ENCODE data around the gene ZNF682.
"Not testable (repeated sequence)": the region's sequence is repeated elsewhere in the genome, so short reads cannot be mapped to it uniquely, and the experiment has no call there.

Gene ZNF682

GRCh38 chr19:20005741-20006140, 33.6 kb downstream of the ZNF682 start:
- Histone ChIP-seq H3K27me3 (replicated peaks; ENCODE audit: control insufficient read depth, insufficient read depth, low read length, poor library complexity, severe bottlenecking) (no peaks in the 10 kb centered on the region), H3K9me3 (ENCODE audit: control insufficient read depth, low read length) (peaks cover 29% of the 10 kb centered on the region), H3K4me1 (ENCODE audit: control insufficient read depth, insufficient read depth, low read length, poor library complexity, severe bottlenecking) (no peaks in the 10 kb centered on the region)

GRCh38 chr19:19997656-19998268, 41.5 kb downstream of the ZNF682 start:
- DNase-seq = peak in 2 of 3 donors; percentile 2 to 19
- Histone ChIP-seq H3K27ac (ENCODE audit: insufficient read depth, low read length, poor library complexity, severe bottlenecking) (no peak overlapping the region), H3K27me3 (replicated peaks; ENCODE audit: control insufficient read depth, insufficient read depth, low read length, poor library complexity, severe bottlenecking) (no peaks in the 10 kb centered on the region), H3K36me3 (ENCODE audit: control insufficient read depth, insufficient read depth, low read length) (no peaks in the 10 kb centered on the region), H3K4me3 (ENCODE audit: insufficient read depth, low read depth, low read length, poor library complexity, severe bottlenecking) (no peak overlapping the region), H3K9me3 (ENCODE audit: control insufficient read depth, low read length) (peaks cover 7% of the 10 kb centered on the region), H3K4me1 (ENCODE audit: control insufficient read depth, insufficient read depth, low read length, poor library complexity, severe bottlenecking) (no peaks in the 10 kb centered on the region)

More at GRCh38 chr19:20005741-20006140, 33.6 kb downstream of the ZNF682 start:
- no peak for DNase-seq
- peaks cover 20% of the 10 kb centered on the region for H3K36me3 ChIP-seq (ENCODE audit: control insufficient read depth, insufficient read depth, low read length)
- H3K4me3 ChIP-seq (ENCODE audit: insufficient read depth, low read depth, low read length, poor library complexity, severe bottlenecking) = no peak overlapping the region
- no peak overlapping the region for H3K27ac ChIP-seq (ENCODE audit: insufficient read depth, low read length, poor library complexity, severe bottlenecking)

- Histone ChIP-seq H3K27ac (ENCODE audit: insufficient read depth, low read length, poor library complexity, severe bottlenecking) (no peak overlapping the region), H3K4me3 (ENCODE audit: insufficient read depth, low read depth, low read length, poor library complexity, severe bottlenecking) (no peak overlapping the region), H3K9me3 (ENCODE audit: control insufficient read depth, low read length) (no peaks in the 10 kb centered on the region), H3K36me3 (ENCODE audit: control insufficient read depth, insufficient read depth, low read length) (no peaks in the 10 kb centered on the region), H3K27me3 (replicated peaks; ENCODE audit: control insufficient read depth, insufficient read depth, low read length, poor library complexity, severe bottlenecking) (no peaks in the 10 kb centered on the region), H3K4me1 (ENCODE audit: control insufficient read depth, insufficient read depth, low read length, poor library complexity, severe bottlenecking) (no peaks in the 10 kb centered on the region)
- no peak for DNase-seq
Observed at GRCh38 chr19:19966862-19967261, 72.4 kb downstream of the ZNF682 start.

- H3K9me3 ChIP-seq (ENCODE audit: control insufficient read depth, low read length); H3K36me3 ChIP-seq (ENCODE audit: control insufficient read depth, insufficient read depth, low read length); H3K27ac ChIP-seq (ENCODE audit: insufficient read depth, low read length, poor library complexity, severe bottlenecking); H3K4me3 ChIP-seq (ENCODE audit: insufficient read depth, low read depth, low read length, poor library complexity, severe bottlenecking); H3K4me1 ChIP-seq (ENCODE audit: control insufficient read depth, insufficient read depth, low read length, poor library complexity, severe bottlenecking); H3K27me3 ChIP-seq (replicated peaks; ENCODE audit: control insufficient read depth, insufficient read depth, low read length, poor library complexity, severe bottlenecking); DNase-seq: not testable (repeated sequence)
Observed at GRCh38 chr19:19966126-19966525, 73.2 kb downstream of the ZNF682 start.

GRCh38 chr19:19964416-19964815, 74.9 kb downstream of the ZNF682 start:
- no peak overlapping the region for H3K4me3 ChIP-seq (ENCODE audit: insufficient read depth, low read depth, low read length, poor library complexity, severe bottlenecking)
- DNase-seq = no peak
- H3K27me3 ChIP-seq (replicated peaks; ENCODE audit: control insufficient read depth, insufficient read depth, low read length, poor library complexity, severe bottlenecking) = no peaks in the 10 kb centered on the region
- no peak overlapping the region for H3K27ac ChIP-seq (ENCODE audit: insufficient read depth, low read length, poor library complexity, severe bottlenecking)
- no peaks in the 10 kb centered on the region for H3K9me3 ChIP-seq (ENCODE audit: control insufficient read depth, low read length)
- no peaks in the 10 kb centered on the region for H3K36me3 ChIP-seq (ENCODE audit: control insufficient read depth, insufficient read depth, low read length)
- no peaks in the 10 kb centered on the region for H3K4me1 ChIP-seq (ENCODE audit: control insufficient read depth, insufficient read depth, low read length, poor library complexity, severe bottlenecking)

- not testable (repeated sequence) for H3K4me1 ChIP-seq (ENCODE audit: control insufficient read depth, insufficient read depth, low read length, poor library complexity, severe bottlenecking); H3K9me3 ChIP-seq (ENCODE audit: control insufficient read depth, low read length); H3K4me3 ChIP-seq (ENCODE audit: insufficient read depth, low read depth, low read length, poor library complexity, severe bottlenecking); H3K27me3 ChIP-seq (replicated peaks; ENCODE audit: control insufficient read depth, insufficient read depth, low read length, poor library complexity, severe bottlenecking); H3K27ac ChIP-seq (ENCODE audit: insufficient read depth, low read length, poor library complexity, severe bottlenecking); H3K36me3 ChIP-seq (ENCODE audit: control insufficient read depth, insufficient read depth, low read length)
- DNase-seq = peak; percentile 16 to 50 (median 34)
Observed at GRCh38 chr19:19959151-19959799, 80.0 kb downstream of the ZNF682 start.

- H3K27me3 ChIP-seq (replicated peaks; ENCODE audit: control insufficient read depth, insufficient read depth, low read length, poor library complexity, severe bottlenecking); DNase-seq; H3K36me3 ChIP-seq (ENCODE audit: control insufficient read depth, insufficient read depth, low read length); H3K4me1 ChIP-seq (ENCODE audit: control insufficient read depth, insufficient read depth, low read length, poor library complexity, severe bottlenecking); H3K4me3 ChIP-seq (ENCODE audit: insufficient read depth, low read depth, low read length, poor library complexity, severe bottlenecking); H3K9me3 ChIP-seq (ENCODE audit: control insufficient read depth, low read length); H3K27ac ChIP-seq (ENCODE audit: insufficient read depth, low read length, poor library complexity, severe bottlenecking): not testable (repeated sequence)
Observed at GRCh38 chr19:19957766-19958165, 81.5 kb downstream of the ZNF682 start.

GRCh38 chr19:19956434-19957075, 82.8 kb downstream of the ZNF682 start:
- Histone ChIP-seq H3K27me3 (replicated peaks; ENCODE audit: control insufficient read depth, insufficient read depth, low read length, poor library complexity, severe bottlenecking) (no peaks in the 10 kb centered on the region), H3K27ac (ENCODE audit: insufficient read depth, low read length, poor library complexity, severe bottlenecking) (no peak overlapping the region), H3K4me1 (ENCODE audit: control insufficient read depth, insufficient read depth, low read length, poor library complexity, severe bottlenecking) (no peaks in the 10 kb centered on the region), H3K36me3 (ENCODE audit: control insufficient read depth, insufficient read depth, low read length) (no peaks in the 10 kb centered on the region), H3K4me3 (ENCODE audit: insufficient read depth, low read depth, low read length, poor library complexity, severe bottlenecking) (no peak overlapping the region), H3K9me3 (ENCODE audit: control insufficient read depth, low read length) (no peaks in the 10 kb centered on the region)
- no peak for DNase-seq

- Histone ChIP-seq H3K9me3 (ENCODE audit: control insufficient read depth, low read length) (no peaks in the 10 kb centered on the region), H3K4me1 (ENCODE audit: control insufficient read depth, insufficient read depth, low read length, poor library complexity, severe bottlenecking) (no peaks in the 10 kb centered on the region), H3K36me3 (ENCODE audit: control insufficient read depth, insufficient read depth, low read length) (no peaks in the 10 kb centered on the region), H3K27me3 (replicated peaks; ENCODE audit: control insufficient read depth, insufficient read depth, low read length, poor library complexity, severe bottlenecking) (no peaks in the 10 kb centered on the region), H3K27ac (ENCODE audit: insufficient read depth, low read length, poor library complexity, severe bottlenecking) (no peak overlapping the region), H3K4me3 (ENCODE audit: insufficient read depth, low read depth, low read length, poor library complexity, severe bottlenecking) (no peak overlapping the region)
- no peak for DNase-seq
Observed at GRCh38 chr19:19955208-19955607, 84.1 kb downstream of the ZNF682 start.
